Colonic mucosa (tissue), 4 donors: Measurements from ENCODE around the gene SLC30A3. TPM values are rescaled to one million over a fixed set of nuclear protein-coding genes. Genes with fewer than 3 reads are reported as not detected.
A peak's percentile ranks its signal among the peaks of the same experiment; 100 is the strongest.
"Not testable (repeated sequence)": the region's sequence is repeated elsewhere in the genome, so short reads cannot be mapped to it uniquely, and the experiment has no call there.

Source experiments
- DNase-seq: peaks from one replicate; pipeline ENCODE4 v3.0.0-alpha.2; 2020
- H3K27ac ChIP-seq: fragments of 200-600 bp; one replicate; pipeline ENCODE4 v1.8.0; 2021
- H3K27me3 ChIP-seq: fragments of 200-600 bp; one replicate; pipeline ENCODE4 v1.8.0; 2021
- H3K36me3 ChIP-seq: fragments of 200-600 bp; one replicate; pipeline ENCODE4 v1.8.0; 2021
- H3K4me1 ChIP-seq: fragments of 200-600 bp; one replicate; pipeline ENCODE4 v1.8.0; 2021; ENCODE audit warnings: mild to moderate bottlenecking
- H3K4me3 ChIP-seq: fragments of 200-600 bp; one replicate; pipeline ENCODE4 v1.8.0; 2021
- H3K9ac ChIP-seq, 2 donors: one replicate each; pipeline ENCODE4 v1.7.0; 2013; ENCODE audit warnings: control low read depth in 2 of 2, low read depth in 2 of 2, low read length in 2 of 2
- H3K9me3 ChIP-seq: fragments of 200-600 bp; one replicate; pipeline ENCODE4 v1.8.0; 2021
- intact Hi-C: fragments of 100-400 bp; cut with DNase I; formaldehyde crosslinking; loops from one replicate; pipeline ENCODE4 v1.14.1; 2022
- total RNA-seq, 2 donors: library from RNA; stranded (reverse); fragmentation: NEBNext Ultra II Directional in 1 of 2; extraction: Animal tissue kit (Norgen Biotek cat#: 25700) in 1 of 2; gene quantifications; one replicate each; pipeline ENCODE4 v1.2.1, GENCODE V29; 2021
- TF ChIP-seq, protein P1 (sequence below): fragments of 200-600 bp; IDR thresholded peaks from one replicate; pipeline ENCODE4 v1.8.0; 2022; ENCODE audit warnings: antibody characterized with exemption, mild to moderate bottlenecking
- donor health status: healthy.
- donor health status: DM: no; HTN: no; CAD: no.
- donor health status: DM: no; HTN: no; CAD: no.

Gene SLC30A3
- total RNA-seq, 2 donors from 2014 or later: not detected

DNA sequence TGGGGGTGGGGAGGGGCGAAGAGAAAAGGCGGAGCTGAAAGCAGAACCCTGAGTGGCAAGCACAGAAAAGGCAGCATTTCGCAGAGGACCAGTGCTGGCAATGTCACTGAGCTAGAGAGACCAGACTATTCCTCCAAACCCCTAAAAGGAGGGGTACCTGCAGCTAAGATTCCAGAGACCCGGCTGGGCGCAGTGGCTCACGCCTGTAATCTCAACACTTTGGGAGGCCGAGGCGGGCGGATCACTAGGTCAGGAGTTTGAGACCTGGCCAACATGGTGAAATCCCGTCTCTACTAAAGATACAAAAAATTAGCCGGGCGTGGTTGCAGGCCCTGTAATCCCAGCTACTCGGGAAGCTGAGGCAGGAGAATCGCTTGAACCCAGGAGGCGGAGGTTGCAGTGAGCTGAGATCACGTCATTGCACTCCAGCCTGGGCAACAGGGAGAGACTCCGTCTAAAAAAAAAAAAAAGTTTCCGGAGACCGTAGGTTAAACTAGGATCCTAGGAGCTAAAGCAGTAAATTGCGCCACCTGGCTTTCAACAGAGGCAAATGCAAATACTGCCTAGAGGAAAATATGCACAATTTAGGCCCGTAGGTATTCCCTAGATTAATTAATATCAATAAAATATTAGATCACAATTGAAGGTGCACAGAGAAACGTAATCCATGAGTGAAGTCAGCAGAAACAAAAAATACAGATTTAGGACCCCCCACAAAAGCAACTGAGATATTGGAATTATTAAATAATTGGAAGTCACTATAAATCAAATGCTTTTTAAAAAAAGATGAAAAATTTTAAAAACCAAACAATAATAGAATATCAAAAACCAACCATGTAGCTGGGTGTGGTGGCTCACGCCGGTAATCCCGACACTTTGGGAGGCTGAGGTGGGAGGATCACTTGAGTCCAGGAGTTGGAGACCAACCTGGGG is 40.5 kb upstream of the SLC30A3 start:
- H3K9ac ChIP-seq: peak overlapping the region in 1 of 2 donors; percentile 60
- peak; percentile 59 for DNase-seq
- H3K4me3 ChIP-seq: peak overlapping the region; percentile 33
- no peaks in the 10 kb centered on the region for H3K36me3 ChIP-seq
- TF ChIP-seq, protein P1, sequence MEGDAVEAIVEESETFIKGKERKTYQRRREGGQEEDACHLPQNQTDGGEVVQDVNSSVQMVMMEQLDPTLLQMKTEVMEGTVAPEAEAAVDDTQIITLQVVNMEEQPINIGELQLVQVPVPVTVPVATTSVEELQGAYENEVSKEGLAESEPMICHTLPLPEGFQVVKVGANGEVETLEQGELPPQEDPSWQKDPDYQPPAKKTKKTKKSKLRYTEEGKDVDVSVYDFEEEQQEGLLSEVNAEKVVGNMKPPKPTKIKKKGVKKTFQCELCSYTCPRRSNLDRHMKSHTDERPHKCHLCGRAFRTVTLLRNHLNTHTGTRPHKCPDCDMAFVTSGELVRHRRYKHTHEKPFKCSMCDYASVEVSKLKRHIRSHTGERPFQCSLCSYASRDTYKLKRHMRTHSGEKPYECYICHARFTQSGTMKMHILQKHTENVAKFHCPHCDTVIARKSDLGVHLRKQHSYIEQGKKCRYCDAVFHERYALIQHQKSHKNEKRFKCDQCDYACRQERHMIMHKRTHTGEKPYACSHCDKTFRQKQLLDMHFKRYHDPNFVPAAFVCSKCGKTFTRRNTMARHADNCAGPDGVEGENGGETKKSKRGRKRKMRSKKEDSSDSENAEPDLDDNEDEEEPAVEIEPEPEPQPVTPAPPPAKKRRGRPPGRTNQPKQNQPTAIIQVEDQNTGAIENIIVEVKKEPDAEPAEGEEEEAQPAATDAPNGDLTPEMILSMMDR: peak; percentile 86
- H3K27me3 ChIP-seq: peaks cover 32% of the 10 kb centered on the region
- intact Hi-C loops: no loop called here
- peaks cover 7% of the 10 kb centered on the region for H3K4me1 ChIP-seq
- no peaks in the 10 kb centered on the region for H3K9me3 ChIP-seq
- no peak overlapping the region for H3K27ac ChIP-seq

DNA sequence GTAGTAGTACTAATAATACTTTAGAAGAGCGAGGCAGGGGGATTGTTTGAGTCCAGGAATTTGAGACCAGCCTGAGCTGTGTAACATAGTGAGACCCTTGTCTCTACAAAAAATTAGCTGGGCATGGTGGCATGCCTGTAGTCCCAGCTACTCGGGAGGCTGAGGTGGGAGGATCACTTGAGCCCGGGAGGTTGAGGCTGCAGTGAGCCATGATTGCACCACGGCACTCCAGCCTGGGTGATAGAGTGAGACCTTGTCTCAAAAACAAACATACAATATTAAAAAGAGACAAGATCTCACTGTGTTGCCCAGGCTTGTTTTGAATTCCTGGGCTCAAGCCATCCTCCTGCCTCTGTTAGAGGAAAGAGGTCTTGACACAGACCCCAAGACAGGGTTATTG is 37.8 kb upstream of the SLC30A3 start:
- intact Hi-C loops: not testable (repeated sequence)

DNA sequence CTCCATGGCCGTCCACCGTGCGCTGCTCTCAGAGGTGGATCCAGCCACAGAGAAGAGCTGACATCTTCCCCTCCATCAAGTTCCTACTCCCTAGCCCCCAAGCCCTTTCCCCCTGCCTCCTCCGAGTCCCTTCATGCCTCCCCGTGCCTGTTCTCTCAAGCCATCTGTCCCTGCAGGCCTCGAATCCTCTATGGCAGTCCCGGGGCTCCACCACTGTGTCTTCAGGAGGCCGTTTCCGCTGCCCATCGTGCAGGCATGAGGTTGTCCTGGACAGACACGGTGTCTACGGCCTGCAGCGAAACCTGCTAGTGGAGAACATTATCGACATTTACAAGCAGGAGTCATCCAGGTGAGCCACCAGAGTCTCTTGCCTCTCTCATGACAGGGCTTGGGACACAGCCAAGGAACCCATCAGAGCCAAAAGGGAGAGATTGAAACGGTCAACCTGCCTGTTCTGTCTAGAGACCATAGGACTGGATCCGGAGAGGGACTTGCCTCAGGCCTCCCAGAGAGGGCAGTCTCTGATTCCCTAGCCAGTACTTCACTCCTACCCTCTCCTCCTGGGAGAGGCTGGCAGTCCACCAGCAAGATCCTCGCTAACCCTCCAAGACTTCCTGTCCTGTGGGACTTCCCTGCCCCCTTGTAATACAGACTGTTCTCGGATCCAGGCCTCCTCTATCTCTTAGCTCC is 35.7 kb upstream of the SLC30A3 start:
- H3K4me3 ChIP-seq: no peak overlapping the region
- H3K4me1 ChIP-seq: no peaks in the 10 kb centered on the region
- H3K27ac ChIP-seq: no peak overlapping the region
- DNase-seq: no peak
- intact Hi-C loops: no loop called here
- H3K36me3 ChIP-seq: no peaks in the 10 kb centered on the region
- H3K9ac ChIP-seq: no peak overlapping the region
- H3K9me3 ChIP-seq: no peaks in the 10 kb centered on the region
- H3K27me3 ChIP-seq: no peaks in the 10 kb centered on the region
- TF ChIP-seq, protein P1: no peak

More for the DNA sequence above, 37.8 kb upstream of the SLC30A3 start:
- not testable (repeated sequence) for H3K4me3 ChIP-seq, H3K27me3 ChIP-seq, H3K9ac ChIP-seq, H3K36me3 ChIP-seq, H3K9me3 ChIP-seq, H3K27ac ChIP-seq, DNase-seq, H3K4me1 ChIP-seq

DNA sequence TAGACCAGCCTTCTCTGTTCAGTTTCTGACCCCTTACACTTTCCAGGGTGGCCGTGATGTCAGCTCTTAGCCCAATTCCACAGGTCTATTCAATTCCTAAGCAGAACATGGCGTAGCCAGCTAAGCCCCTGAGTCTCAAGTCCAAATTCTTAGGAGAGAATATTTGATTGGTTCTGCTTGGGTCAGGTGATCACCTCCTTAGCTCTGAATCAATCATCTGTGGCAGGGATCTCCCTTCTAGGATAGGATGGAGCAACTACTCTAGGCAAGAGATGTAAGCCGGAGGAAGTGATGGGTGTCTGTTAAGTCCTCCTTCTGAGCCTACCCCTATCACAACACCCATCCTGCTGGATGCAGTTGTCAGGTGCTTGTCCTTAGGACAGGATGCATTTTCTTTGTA is 34.3 kb upstream of the SLC30A3 start:
- Histone ChIP-seq H3K27me3 (no peaks in the 10 kb centered on the region), H3K4me3 (no peak overlapping the region), H3K36me3 (no peaks in the 10 kb centered on the region), H3K9me3 (no peaks in the 10 kb centered on the region), H3K27ac (no peak overlapping the region), H3K4me1 (no peaks in the 10 kb centered on the region), H3K9ac (no peak overlapping the region)
- no peak for DNase-seq
- intact Hi-C loops: no loop called here
- TF ChIP-seq, protein P1: no peak

DNA sequence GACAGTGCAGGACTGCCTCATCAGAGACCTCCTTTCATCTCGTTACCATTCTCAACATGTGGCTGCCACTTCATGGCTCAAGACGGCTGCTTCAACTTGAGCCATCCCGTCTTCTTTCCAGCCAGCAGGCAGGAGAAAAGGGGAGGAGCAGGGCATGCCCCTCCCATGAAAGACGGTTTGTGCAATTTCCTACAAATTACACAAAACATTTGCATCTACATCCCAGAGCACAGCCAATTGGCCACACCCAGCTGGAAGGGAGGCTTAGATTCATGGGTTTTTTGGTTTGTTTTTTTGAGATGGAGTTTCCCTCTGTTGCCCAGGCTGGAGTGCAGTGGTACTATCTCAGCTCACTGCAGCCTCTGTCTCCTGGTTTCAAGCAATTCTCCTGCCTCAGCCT is 33.6 kb upstream of the SLC30A3 start:
- Histone ChIP-seq H3K4me3 (no peak overlapping the region), H3K27ac (no peak overlapping the region), H3K4me1 (no peaks in the 10 kb centered on the region), H3K27me3 (no peaks in the 10 kb centered on the region), H3K36me3 (no peaks in the 10 kb centered on the region), H3K9ac (no peak overlapping the region), H3K9me3 (no peaks in the 10 kb centered on the region)
- DNase-seq: no peak
- intact Hi-C loops: no loop called here
- TF ChIP-seq, protein P1: no peak
